ENCODE results near the gene ZNF630.
"Not testable (repeated sequence)": the region's sequence is repeated elsewhere in the genome, so short reads cannot be mapped to it uniquely, and the experiment has no call there.

ZNF630 gene

GRCh38 chrX:48059296-48059639, 12.2 kb downstream of the ZNF630 start:
- no peak overlapping the region for H3K4me3 ChIP-seq (ENCODE audit: low read depth, low read length)
- DNase-seq (ENCODE audit: low read depth), result no peak
- TF ChIP-seq CTCF (IDR thresholded peaks at IDR 0.05; ENCODE audit: insufficient read depth, low read depth, low read length, missing control alignments), result no peak

DNA sequence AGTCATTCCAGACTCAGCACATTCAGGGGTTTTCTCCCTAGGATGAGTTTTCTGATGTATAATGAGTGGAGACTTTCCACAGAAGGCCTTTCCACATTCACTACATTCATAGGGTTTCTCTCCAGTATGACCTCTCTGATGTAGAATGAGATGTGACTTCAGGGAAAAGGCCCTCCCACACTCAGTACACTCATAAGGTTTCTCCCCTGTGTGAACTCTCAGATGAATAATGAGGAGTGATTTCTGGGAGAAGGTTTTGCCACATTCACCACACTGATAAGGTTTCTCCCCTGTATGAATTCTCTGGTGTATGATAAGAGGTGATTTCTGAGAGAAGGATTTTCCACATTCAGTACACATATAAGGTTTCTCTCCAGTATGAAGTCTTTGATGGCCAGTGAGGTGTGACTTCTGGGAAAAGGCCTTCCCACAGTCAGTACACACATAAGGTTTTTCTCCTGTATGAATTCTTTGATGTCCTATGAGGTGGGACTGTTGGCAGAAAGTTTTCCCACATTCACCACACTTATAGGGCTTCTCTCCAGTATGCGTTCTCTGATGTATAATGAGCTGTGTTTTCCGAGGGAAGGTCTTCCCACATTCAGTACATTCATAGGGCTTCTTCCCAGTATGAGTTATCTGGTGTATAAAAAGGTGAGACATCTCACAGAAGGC, 12.7 kb downstream of the ZNF630 start:
- no peak for TF ChIP-seq CTCF (IDR thresholded peaks at IDR 0.05; ENCODE audit: insufficient read depth, low read depth, low read length, missing control alignments)
- DNase-seq (ENCODE audit: low read depth), result no peak
- H3K4me3 ChIP-seq (ENCODE audit: low read depth, low read length), result no peak overlapping the region

GRCh38 chrX:48046846-48047245, 24.6 kb downstream of the ZNF630 start:
- H3K4me3 ChIP-seq (ENCODE audit: low read depth, low read length), result no peak overlapping the region
- no peak for DNase-seq (ENCODE audit: low read depth)
- no peak for TF ChIP-seq CTCF (IDR thresholded peaks at IDR 0.05; ENCODE audit: insufficient read depth, low read depth, low read length, missing control alignments)

GRCh38 chrX:48045410-48046311, 25.8 kb downstream of the ZNF630 start:
- TF ChIP-seq CTCF (IDR thresholded peaks at IDR 0.05; ENCODE audit: insufficient read depth, low read depth, low read length, missing control alignments), result no peak
- DNase-seq (ENCODE audit: low read depth), result no peak
- H3K4me3 ChIP-seq (ENCODE audit: low read depth, low read length), result no peak overlapping the region

GRCh38 chrX:48043056-48043455, 28.4 kb downstream of the ZNF630 start:
- no peak for DNase-seq (ENCODE audit: low read depth)
- no peak for TF ChIP-seq CTCF (IDR thresholded peaks at IDR 0.05; ENCODE audit: insufficient read depth, low read depth, low read length, missing control alignments)
- no peak overlapping the region for H3K4me3 ChIP-seq (ENCODE audit: low read depth, low read length)

DNA sequence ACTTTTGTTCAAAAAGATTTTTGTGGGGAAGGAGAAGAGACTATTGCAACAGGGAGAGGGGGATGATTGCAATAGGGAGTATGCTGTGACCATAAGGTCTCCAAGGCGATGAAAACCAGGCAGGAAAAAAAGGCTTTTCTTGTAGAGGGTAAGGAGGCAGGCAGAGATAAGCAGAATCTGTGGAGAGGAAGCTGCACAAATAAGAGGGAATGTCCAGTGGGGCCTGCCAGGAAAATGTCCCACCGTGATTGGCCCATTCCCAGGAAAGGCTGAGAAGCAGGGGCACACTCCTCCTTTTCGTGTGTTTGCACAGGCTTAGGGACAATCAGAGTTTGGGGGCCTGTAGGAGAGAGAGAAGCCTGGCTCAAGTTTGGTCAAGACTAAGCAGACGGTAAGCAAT, 35.5 kb downstream of the ZNF630 start:
- TF ChIP-seq CTCF (IDR thresholded peaks at IDR 0.05; ENCODE audit: insufficient read depth, low read depth, low read length, missing control alignments), result no peak
- DNase-seq (ENCODE audit: low read depth), result no peak
- H3K4me3 ChIP-seq (ENCODE audit: low read depth, low read length), result no peak overlapping the region

DNA sequence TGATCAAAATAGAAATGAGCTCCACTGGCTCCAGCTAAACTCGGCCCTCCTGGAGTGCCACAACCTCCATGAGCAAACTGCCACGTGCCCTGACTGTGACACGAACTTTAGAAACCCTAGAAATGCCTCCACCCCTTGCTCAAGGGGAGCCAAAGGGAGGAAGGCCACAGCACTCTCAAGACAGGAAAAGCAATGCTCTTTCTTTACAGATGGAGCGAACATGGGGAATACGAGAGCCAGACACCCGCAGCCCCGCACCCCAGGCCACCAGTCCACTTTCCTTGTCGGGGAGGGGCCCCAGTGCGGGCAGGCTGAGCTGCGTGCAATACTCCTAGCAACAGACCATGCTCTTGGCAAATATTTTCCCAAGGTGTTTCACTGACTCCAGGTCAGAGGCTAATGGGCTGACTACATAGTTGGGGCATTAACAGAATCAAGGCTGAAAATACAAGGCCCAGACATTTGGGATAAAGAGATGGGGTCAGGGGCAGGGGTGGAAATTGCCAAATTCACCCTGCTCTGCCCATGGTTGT, 40.7 kb downstream of the ZNF630 start:
- not testable (repeated sequence) for DNase-seq (ENCODE audit: low read depth); H3K4me3 ChIP-seq (ENCODE audit: low read depth, low read length)
